ENCODE measurements around the gene CEBPZOS.

Gene CEBPZOS

DNA sequence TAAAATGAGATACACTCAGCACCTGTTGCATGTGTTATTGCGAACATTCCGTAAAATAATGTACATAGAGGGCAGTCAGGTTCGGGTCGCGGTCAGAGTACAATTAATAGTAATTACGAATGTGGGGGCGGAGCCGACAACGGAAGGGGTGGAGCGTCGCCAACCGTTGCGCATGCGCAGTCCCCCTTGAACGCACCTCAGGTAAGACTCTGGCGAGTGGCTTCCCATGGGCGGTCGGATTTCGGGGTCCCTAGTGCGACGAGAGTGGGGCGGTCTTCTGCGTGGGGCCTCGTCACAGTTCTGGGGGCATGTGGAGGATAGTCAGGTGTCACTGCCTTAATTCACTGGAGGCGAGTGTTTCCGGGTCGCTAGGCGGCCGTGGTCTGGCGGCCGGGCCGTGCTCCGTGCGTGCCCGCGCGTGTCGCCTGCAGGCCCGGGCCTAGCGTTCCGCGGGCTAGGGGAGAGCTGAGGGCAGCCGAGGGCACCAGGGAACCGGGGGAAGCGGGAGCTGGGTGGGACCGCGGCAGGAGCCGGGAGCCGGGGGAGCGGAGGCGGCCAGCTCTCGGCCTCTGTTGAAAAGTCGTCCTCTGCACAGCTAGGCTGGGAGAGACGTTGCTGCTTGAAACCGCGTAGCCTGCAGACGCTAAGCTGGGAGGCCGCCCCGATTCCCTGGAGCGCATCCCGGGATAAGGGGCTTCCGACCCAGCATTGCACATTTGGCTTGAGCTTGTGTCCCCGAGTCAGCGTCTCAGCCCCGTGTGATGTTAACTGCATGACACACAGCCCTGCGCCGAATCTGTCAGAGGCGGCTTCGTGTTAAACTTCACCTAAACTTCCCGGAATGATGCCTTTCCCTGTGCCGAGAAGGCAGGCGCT is at the start of gene CEBPZOS:
Gene CEBPZOS, plus strand, starts transcription at position 177 of the 876 bp plus-strand sequence. CDS start 3,209 bp downstream, outside the sequence.
- peak; percentile 88 for DNase-seq (ENCODE audit: low spot score)

DNA sequence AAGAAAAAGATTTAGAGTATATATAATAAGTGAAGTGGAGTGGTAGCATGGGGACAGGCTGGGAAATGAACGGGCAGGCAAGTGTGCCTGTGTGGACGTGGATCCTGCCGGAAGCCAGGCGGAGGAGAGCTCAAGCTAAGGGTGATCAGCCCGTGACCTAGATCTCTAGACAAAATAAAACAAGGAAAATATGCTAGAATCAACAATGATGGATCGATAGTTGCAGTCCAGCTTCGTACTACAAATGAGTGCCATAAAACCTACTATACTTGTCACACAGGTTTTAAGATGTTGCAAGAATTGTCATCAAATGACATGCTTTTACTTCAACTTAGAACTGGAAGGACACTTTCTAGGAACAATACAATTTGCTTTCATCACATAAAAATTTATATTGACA is 48.0 kb upstream of the CEBPZOS start:
- DNase-seq (ENCODE audit: low spot score): no peak

DNA sequence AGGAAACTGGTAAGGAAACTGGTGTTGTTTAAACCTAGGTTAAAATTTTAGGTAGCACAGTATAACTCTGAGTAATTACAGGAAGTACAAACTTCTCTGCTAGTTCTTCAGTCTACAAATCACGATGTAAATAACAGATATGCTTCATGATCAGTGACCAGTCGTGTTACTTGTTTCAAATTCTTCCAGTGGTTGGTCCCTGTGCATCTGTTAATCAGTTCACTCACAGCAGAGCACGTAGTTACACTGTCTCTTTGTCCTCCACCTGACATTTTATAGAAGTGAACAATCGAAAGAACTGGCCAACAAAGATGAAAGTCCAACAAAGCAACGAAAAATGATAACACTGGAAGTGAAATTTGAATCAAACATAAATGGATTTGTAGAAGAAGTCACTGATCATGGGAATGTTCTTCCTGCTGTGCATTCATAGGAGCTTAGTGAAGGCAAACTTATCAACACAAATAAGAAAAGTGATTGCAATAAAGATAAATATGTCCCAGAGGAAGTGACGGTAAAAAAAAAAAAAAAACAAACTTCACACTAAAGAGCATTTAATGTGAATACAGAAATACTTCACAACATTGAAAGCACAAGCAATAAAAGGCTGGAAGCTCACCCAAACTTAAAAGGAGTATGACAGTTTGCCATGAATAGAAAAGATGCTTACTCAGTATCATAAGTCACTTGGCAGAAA is 46.5 kb upstream of the CEBPZOS start:
- DNase-seq (ENCODE audit: low spot score): peak; percentile 21

DNA sequence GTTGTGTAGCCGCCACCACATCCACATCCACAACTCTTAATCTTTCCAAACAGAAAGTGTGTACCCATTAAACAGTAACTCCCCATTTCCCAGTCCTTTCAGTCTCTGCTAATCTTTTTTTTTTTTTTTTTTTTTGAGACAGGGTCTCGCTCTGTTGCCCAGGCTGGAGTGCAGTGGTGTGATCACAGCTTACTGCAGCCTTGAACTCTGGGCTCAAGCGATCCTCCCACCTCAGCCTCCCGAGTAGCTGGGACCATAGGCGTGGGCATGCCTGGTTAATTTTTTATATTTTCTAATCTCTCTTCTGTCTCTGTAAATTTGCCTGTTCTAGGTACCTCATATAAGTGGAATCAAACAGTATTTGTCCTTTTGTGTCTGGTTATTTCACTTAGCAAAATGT is 43.1 kb upstream of the CEBPZOS start:
- DNase-seq (ENCODE audit: low spot score): no peak

DNA sequence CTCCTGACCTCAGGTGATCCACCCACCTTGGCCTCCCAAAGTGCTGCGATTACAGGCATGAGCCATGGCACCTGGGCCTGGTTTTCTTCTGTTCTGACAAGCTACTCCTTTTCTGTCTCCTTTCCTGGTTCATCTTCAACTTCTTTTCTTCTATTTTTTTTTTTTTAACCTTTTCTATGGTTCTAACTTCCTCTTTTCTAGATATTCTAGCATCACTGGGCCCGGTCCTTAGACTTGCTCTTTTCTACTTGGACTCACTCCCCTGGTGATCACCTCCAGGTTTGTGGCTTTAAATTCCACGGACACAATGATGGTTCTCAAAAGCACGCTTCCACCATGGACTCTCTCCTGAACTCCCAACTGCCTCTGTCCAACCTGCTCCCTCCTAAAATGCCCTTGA is 41.5 kb upstream of the CEBPZOS start:
- no peak for DNase-seq (ENCODE audit: low spot score)

DNA sequence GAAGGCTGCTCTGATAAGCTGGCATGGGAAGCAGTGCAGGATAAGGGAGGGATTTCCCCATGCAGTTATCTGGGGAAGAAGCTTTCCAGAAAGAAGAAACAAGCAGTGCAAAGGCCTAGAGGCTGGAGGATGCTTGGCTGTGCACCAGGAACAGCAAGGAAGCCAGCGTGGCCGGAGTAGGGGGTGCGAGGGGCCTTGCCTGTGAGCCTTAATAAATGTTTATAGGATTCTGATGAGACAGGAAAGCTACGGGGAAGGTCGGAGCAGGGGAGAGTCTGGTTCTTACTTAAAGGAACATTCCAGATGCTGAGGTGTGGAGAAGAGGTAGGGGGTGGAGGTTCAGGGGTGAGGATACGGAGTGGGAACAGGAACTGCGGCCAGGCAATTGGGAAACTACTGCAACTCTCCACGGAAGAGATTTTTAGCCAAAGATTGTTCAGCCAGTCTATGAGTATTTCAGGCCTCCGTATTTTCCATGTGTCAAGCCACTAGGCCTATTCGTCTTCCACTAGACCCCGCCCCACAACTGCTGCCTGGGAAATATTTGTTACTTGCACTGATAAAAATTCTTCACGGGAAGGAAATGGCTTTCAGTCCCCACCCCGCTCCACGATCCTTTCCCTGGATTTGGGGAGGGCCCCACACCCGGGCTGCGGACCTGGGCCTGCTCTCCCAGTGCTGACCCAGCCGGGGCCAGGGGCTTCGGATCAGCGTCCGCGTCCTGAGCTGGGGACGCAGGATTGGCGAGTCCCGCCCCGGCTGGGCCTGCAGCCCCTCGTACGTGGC is 40.0 kb upstream of the CEBPZOS start:
- DNase-seq (ENCODE audit: low spot score): no peak

DNA sequence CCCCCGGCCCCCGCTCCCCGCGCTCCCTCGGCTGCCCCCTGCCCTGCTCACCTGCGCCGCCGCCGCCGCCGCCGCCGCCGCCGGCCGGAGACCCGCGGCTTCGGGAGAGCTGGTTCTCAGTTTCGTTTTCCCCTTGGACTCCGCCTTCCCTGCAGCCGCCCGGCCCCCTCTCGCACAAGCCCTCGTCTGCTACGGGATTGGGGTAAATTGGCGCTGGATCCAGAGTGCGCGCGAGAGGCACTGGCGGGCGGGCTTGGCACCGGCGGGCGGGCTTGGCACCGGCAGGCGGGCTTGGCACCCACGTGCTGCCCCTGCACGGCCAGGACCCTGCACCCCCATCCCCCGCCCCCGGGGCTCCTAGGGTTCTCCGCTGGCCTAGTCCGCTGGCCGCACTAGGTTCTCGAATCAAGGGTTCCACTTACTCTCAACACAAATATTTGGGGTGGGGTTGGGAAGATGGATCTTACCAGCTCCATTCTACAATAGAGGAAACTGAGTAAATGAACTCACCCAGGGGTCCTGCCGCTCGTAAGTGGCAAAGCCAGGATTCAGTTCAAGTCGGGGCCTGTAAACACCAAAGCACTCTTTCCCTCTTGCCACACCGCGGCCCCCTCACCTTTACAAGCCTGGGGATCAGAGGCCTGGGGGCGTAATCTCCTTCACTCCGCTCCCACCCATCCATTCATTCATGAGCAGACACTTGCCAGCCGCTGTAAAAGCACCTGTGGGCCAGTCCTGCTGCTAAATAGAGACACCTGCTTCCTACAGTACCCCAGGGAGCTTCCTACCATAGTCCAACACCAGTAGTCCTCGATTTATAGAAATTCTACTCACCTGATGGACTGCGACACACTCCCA is 39.2 kb upstream of the CEBPZOS start, which contains the start of gene EIF2AK2:
Gene EIF2AK2, minus strand, starts transcription at position 124 of the 858 bp plus-strand sequence. CDS start 9,174 bp downstream, outside the sequence.
- peak; percentile 78 for DNase-seq (ENCODE audit: low spot score)

DNA sequence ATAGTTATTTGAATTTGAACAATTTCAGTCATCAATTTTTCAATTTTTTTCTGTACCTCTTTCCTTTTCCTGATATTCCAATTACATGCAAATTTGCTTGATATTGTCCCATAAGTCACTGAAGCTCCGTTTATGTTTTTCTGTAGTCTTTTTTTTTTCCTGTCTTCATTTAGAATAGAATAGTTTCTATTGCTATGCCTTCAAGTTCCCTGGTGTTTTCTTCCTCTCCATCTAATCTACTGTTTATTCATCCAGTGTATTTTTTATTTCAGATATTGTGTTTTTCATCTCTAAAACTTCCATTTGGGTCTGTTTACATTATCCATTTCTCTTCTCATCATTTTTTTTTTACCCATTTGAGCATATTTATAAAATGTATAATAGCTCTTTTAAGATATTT is 31.5 kb upstream of the CEBPZOS start:
- no peak for DNase-seq (ENCODE audit: low spot score)

DNA sequence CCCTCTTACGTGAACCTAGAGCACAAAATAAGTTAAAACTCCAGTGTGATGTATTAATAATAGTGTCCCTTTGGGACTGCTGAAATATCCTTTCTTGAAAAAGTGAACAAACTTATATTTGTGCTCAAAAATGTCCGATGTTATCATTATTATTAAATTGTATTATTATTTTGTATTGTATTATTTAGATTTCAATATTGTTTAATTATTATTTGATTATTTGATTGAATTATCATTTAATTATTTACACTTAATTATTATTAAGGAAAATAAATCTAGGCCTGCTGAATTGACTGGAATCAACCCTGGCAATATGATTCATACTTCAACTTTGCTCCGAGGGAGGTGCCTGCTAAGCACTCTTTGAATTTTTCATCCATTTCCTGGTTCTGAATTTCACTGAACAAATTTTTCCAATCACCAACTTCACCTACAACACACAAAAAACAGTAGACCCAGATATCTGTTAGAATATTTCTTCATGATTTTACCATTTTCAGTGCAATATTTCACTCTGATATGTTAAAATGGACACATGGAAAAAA is 28.6 kb upstream of the CEBPZOS start:
- no peak for DNase-seq (ENCODE audit: low spot score)

DNA sequence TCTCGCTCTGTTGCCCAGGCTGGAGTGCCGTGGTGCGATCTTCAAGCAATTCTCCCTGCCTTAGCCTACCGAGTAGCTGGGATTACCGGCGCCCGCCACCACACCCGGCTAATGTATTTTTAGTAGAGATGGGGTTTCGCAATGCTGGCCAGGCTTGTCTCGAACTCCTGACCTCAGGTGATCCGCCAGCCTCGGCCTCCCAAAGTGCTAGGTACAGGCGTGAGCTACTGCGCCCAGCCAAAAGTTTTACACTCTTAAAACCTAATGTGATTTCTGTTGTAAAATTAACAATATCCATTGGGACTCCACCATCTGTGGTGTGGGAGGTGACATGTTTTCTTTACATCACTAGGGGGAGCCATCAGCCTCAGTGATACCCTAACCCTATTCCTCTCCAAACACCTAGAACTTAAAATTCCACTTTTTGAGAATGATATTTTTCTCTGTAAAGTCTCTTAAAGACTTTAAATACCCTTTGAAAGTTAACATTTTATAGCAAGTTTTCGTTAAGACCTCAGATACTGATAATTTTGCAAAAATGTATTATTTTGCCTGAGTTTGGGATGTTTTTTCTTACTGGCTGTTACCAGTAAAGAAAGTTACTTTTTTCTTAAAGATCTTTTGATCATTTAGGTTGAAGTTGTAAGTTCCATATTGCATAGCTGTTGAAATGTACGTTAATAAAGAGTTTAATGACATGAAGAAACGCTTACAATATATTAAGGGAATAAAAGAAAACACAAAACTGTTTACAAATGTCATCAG is 27.9 kb upstream of the CEBPZOS start:
- DNase-seq (ENCODE audit: low spot score): peak; percentile 41

DNA sequence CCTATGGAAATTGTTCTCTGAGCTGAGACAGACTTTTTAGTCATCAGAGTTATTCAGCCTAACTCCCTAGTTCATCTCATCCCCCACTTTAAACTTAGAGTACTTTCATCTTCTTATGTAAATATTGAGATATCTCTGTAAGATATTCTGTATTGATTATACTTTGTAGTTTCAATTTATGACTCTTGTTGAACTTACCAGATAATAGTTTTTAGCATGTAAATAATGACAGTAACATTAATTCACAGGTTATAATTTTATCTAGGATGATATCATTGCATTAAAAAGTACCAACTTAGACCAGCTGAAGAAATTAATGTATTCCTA is 24.7 kb upstream of the CEBPZOS start:
- DNase-seq (ENCODE audit: low spot score): no peak

DNA sequence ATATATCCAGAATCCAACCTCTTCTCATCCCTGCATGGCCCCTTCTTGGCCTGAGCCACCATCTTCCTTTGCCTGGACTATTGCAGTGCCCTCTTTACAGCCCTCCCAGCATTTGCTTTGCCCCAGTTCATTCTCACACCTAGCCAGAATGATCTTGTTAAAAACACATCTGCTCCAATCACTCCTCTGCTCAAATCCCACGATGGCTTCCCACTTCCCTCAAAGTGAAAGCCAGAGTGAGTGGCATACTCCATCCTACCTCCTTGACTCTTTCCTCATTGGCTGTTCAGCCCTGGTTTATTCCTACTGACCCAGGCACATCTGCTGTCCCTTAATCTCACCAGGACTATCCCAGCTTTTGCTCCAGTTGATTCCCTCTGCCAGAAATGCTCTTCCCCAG is 22.6 kb upstream of the CEBPZOS start:
- DNase-seq (ENCODE audit: low spot score): no peak

DNA sequence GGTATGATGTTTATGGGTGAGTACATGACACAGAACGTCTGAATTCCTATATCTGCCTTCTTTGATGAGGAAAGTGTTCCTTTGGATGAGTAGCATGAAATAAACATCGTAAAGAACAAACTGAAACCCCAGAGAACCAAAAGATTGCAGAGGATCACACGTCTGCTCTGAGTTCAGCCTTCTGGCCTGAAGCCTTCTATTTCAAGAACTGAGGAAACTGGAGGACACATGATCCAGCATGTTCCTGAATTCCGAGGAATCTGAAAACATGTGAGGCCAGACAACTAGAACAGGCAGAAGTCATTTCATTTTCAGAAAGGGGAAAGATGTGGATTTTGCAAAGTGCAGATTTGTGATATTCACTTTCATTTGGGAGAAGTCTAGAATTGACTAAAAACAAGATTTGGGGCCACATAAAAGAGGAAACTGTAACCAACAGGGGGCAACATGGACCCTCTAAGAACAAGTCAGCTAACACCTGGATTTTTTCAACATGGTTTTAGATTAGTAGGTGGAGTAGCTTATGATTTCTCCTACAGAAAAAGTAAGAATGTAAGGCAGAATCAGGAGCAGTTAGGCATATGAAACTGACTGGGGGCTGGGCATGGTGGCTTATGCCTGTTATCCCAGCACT is 16.2 kb upstream of the CEBPZOS start:
- no peak for DNase-seq (ENCODE audit: low spot score)

DNA sequence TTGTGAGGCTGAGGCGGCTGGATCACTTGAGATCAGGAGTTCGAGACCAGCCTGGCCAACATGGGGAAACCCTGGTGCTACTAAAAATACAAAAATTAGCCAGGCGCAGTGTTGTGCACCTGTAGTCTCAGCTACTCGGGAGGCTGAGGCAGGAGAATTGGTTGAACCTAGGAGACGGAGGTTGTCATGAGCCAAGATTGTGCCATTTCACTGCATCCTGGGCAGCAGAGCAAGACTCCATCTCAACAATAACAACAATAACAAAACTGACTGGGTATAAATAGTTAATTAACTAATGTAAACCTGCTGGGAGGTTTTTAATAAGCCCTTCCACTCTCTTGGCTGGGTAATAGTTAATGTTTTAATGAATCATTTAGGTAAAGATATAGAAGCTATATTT is 15.7 kb upstream of the CEBPZOS start:
- no peak for DNase-seq (ENCODE audit: low spot score)

DNA sequence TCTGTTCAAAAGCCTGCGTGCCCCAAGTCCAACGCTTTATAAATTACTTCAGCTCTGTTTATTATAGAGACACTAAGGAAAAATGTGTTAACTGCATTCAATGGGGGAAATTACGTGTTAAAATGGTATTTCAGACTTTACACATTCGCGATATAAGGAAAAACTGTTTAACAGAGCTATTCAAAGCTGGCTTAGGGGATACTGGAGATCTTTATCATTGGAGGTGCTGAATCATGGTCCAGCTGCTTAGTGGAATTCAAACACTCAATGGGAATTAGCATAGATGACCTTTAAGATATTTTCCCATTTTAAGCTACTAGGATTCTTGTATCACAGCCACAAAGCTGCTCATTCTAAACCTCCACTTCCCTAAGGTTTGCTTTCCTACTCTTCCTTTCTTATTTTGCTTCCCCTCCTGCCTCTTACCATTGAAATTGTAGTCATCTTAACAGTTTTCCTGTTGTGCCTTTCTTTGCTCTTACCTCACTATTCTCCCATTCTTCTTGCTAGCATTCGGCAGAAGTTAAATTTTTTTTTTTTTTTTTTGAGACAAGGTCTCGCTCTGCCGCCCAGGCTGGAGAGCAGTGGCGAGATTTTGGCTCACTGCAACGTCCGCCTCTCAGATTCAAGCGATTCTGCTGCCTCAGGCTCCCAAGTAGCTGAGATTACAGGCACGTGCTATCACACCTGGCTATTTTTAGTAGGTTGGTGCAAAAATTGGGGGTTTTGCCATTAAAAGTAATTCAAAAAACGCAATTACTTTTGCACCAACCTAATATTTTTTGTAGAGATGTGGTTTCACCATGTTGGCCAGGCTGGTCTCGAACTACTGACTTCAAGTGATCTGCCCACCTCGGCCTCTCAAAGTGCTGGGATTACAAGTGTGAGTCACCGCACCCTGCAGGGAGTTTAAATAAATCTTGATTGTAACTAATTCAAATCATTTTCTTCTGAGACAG is 14.3 kb upstream of the CEBPZOS start:
- no peak for DNase-seq (ENCODE audit: low spot score)

DNA sequence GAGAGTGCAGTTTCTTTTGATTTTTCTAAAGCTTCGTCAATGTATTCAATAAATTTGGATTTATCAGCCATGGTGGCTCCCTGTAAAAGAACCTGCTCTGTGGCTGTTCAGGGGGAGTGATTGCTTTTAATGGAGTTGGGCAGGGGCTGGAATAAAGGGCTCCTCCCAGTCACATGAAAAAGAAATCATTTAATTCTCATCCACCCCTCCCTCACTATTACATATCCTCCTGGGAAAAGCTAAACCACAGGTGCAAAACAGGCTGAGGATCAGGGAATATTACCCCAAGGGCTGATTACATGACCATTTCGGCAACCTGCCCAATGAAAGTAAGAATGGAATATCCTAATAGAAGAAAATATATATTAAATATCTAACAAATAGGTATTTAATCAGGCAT is 7.7 kb upstream of the CEBPZOS start, which contains the start of gene SULT6B1:
Gene SULT6B1, minus strand, starts transcription at position 101 of the 400 bp plus-strand sequence. Its CDS starts 30 bp downstream, at position 71.
- DNase-seq (ENCODE audit: low spot score): no peak

DNA sequence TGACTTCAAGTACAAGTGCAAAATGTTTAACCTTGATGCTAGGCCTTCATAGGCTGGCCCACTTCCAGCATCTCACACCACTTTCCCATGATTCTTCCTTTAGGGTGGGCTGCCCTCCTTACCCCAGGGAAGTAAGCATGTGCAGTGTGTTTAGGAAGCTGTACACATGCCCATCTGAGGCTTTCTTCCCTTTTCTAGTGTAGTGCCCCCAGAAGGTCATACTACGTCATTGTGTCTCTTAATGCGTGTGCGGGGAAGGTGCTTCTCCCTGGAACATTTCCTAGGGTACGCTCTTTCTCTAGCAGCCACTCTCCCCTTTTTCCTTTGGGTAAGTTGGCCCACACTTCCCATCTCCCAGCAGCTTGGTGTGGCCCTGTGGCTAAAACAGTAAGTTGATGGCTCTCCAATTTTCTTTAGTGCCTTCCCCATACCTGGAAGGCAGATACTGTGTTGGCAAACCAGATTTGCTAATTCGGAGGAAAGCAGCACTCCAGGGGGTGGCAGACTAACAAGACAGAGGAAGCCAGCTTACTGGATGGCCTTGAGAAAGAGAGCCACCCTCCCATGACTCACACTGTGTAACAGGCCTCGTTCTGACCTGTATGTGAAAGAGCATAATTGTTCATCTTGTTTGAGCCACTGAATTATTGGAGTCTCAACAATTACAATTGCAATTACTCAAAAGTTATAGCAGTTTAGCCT is 6.7 kb upstream of the CEBPZOS start:
- DNase-seq (ENCODE audit: low spot score): no peak

DNA sequence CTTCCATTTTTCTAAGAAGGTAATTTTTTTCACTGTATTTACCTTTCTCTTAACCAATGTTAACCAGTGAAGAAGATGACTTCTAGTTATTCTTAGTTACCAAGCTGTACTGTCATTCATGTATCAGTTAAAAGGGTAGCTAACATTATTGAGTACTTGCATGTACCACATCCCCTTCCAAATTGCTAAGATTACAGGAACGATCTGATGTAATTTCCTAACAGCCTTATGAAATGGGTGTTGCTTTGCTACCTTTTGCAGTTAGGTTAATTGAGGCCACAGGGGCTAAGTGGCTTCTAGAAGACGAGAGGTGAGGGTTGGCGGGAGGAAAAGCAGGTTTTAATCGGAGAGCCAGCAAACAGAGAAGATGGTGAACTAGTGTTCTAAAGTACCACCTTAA is 6.0 kb upstream of the CEBPZOS start:
- DNase-seq (ENCODE audit: low spot score): no peak
